Astrocyte of the spinal cord (primary cell): ENCODE measurements around the gene MRAP.

Source experiments
- DNase-seq: peaks from one replicate; pipeline ENCODE4 v3.0.0; 2011; ENCODE audit warnings: low read depth, low spot score
- H3K4me3 ChIP-seq: 2 replicates; pipeline ENCODE4 v1.5.1; 2011; ENCODE audit warnings: low read depth, mild to moderate bottlenecking, low read length, moderate library complexity
- in situ Hi-C: cut with HindIII; loops from 2 replicates; pipeline ENCODE4 v1.10.0; 2017; ENCODE audit warnings: low sequenced_read_pairs
- TF ChIP-seq, protein P1 (sequence below): IDR thresholded peaks from 2 replicates; pipeline ENCODE4 v1.5.1; 2012; ENCODE audit warnings: low read depth, mild to moderate bottlenecking, low read length, inconsistent platforms

MRAP gene

DNA sequence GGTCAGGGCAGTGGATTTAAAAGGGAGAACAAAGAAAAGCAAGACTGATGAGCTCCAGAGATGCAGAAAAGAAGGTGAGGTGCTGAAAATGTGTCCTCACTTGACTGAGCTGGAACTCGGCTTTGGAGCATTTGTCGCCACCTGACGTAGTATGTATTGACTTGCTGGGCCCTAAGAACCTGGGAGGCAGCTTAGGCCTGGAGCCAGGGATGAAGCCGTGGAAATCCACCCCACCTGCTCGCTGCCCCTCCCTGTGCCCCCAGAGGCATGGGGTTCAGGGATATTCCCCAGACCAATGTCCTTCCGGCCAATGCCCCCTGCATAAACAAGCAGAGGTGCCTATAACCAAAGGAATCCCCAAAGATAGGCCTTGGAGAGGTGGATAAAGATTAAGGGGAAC lies 14.3 kb downstream of the MRAP start:
- DNase-seq = no peak
- H3K4me3 ChIP-seq = no peak overlapping the region
- TF ChIP-seq, protein P1, sequence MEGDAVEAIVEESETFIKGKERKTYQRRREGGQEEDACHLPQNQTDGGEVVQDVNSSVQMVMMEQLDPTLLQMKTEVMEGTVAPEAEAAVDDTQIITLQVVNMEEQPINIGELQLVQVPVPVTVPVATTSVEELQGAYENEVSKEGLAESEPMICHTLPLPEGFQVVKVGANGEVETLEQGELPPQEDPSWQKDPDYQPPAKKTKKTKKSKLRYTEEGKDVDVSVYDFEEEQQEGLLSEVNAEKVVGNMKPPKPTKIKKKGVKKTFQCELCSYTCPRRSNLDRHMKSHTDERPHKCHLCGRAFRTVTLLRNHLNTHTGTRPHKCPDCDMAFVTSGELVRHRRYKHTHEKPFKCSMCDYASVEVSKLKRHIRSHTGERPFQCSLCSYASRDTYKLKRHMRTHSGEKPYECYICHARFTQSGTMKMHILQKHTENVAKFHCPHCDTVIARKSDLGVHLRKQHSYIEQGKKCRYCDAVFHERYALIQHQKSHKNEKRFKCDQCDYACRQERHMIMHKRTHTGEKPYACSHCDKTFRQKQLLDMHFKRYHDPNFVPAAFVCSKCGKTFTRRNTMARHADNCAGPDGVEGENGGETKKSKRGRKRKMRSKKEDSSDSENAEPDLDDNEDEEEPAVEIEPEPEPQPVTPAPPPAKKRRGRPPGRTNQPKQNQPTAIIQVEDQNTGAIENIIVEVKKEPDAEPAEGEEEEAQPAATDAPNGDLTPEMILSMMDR = no peak
- in situ Hi-C loops = no loop called here

DNA sequence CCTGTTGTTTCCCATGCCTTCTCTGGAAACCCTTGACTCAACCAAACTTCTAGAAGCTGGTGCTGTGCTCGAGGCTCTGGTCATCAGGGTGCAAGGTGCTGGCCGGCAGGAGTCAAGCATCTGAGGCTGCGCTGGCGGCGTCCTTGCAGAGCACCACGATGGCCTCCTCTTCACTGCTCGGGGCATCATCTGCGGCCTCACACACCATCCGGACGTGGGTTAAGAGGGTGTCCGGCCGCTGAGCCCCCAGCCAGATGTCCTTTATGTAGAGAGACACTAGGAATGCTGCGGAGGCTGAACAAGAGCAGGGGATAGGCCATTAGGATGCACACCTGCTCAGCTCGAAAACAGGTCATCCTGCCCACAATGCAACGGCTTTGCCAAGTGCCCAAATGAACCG lies 16.2 kb downstream of the MRAP start:
- no peak for DNase-seq
- in situ Hi-C loops = no loop called here
- H3K4me3 ChIP-seq = no peak overlapping the region
- TF ChIP-seq, protein P1 = no peak

DNA sequence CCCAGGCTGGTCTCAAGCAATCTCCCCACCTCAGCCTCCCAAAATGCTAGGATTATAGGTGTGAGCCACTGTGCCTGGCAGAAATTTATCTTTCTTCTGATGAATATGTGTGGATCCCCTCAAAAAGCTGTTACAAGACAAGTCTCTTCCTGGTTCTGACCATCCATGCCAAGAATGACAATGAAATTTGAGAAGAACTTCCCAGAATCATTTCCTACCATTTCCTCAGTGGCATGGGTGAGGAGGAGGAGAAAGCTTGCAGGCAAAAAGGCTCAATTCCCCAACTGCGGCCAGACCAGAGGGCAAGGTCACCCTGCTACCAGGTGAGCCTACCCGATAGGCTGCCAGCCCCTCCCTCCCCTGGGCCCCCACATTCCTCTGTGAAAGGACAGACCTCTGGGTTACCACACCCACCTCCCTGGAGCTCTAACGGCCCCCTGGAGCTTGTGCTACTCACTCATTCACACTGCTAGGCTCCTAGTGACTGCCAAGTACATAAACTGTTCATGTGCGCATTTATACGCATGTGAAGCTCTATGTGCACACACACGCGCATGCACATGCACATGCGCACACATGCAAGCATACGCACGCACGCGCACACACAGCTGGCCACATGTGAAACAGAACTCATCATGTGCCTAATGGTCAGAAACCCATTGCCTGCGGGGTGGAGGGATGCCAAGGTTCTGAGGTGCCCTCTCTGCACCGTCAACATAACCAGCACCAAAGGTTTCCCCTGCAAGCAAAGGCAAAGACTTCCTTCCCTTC lies 17.0 kb downstream of the MRAP start:
- TF ChIP-seq, protein P1 = no peak
- in situ Hi-C loops = no loop called here
- H3K4me3 ChIP-seq = no peak overlapping the region
- DNase-seq = no peak

DNA sequence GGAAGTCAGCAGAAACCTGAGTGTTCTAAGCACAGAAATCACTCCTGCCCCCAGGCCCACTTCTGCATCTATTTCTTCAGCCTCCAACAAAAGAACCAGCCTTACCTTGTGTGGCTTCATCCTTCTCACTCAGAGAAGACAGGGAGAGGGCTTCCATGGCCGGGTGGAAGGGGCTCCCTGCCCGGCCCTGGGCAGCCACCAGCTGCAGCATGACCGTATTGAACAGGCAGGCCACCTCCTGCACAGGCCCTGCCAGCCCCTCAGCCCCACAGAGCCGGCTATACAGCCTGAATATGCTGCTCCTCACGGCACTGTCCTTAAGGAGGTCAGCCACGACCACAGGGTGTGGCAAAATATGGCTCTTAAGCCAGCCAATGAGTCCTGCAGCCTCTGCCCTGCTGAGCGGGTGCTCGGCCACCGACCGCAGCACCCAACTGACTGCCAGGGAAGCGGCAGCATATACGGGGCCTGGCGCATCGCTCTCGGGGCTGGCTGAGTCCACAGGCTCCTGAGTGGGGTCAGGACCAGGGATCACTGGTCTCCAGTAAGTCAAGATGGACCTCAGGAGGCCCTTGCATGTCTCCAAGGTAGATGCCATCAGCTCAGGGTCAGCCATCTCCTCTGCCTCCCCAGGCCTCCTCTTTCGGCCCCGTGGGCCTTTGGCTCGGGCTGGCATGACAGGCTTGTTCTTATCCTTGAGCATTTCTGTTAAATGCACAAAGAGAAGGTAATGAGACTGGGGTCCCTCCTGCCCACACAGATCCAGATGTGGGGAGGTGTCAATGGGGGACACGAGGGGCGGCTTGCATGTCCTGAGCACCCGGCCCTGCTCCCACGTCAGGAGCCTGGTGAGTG lies 17.9 kb downstream of the MRAP start:
- TF ChIP-seq, protein P1 = no peak
- no peak for DNase-seq
- H3K4me3 ChIP-seq = no peak overlapping the region
- in situ Hi-C loops = no loop called here

DNA sequence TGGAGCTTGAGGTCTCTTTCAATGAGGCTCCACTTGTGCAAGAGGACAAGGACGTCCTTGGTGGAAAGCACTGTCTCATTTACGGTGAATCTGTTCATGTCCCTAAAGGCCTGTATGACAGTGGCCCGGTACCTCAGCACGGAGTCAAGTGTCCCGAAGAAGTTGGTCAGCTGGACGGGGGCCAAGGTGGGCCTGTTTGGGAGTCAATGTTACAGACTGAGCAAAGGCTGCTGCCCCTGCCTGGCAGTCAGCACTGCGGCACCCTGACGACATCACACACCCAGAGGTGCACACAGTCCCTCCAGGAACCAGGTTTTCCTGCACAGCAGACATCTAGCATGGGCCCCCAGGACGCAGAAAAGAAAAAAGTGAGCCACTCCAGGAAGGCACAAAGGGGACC lies 19.1 kb downstream of the MRAP start:
- no peak for DNase-seq
- in situ Hi-C loops = no loop called here
- no peak overlapping the region for H3K4me3 ChIP-seq
- TF ChIP-seq, protein P1 = no peak

DNA sequence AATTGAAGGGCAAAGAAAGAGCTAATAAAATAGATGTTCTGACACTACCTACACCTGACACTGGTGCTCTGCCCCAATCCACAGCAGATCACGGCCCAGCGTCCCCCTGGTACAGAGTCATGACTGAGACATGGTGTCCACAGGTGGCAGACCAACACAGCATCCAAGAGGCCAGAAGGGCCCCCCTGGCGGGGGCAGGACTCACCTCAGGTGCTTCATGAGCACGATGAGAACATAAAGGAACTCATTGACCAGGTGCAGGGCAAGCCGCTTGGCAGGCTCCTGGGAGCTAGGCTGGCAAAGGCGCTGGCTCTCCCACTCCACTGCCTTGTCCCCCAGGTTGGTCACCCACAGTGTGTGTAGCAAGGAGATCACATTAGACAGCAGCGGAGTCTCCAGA lies 20.4 kb downstream of the MRAP start:
- in situ Hi-C loops = no loop called here
- DNase-seq = no peak
- H3K4me3 ChIP-seq = no peak overlapping the region
- TF ChIP-seq, protein P1 = no peak
